AG09319 (cell line): Measurements from ENCODE around the gene KLC3.

ENCODE experiments used
- DNase-seq: peaks from one replicate; pipeline ENCODE4 v3.0.0-alpha.2; 2010; ENCODE audit warnings: low read depth; ENCODE audit errors: extremely low read depth
- TF ChIP-seq, protein P1 (sequence below): IDR thresholded peaks from 2 replicates; pipeline ENCODE4 v1.5.1; 2011; ENCODE audit warnings: low read depth, mild to moderate bottlenecking, inconsistent platforms, low read length, moderate library complexity

KLC3 gene

DNA sequence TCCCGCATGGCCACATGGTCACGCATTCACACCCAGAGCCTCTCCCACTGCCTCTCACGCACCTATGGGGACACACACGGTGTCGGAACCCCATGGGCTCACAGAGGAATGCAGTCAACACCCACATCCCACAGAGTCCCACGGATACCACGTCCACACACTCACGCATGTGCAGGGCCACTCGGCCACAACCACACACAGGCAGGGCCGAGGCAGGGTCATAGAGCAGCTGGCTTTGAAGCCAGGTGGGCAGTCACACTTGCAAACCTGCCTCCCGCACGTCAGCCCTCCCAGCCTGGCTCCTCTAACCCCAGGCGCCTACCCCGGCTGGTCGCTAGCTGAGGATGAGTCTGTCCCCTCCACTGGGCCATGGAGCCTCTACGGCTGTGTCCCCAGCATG, 21.7 kb downstream of the KLC3 start:
- TF ChIP-seq, protein P1, sequence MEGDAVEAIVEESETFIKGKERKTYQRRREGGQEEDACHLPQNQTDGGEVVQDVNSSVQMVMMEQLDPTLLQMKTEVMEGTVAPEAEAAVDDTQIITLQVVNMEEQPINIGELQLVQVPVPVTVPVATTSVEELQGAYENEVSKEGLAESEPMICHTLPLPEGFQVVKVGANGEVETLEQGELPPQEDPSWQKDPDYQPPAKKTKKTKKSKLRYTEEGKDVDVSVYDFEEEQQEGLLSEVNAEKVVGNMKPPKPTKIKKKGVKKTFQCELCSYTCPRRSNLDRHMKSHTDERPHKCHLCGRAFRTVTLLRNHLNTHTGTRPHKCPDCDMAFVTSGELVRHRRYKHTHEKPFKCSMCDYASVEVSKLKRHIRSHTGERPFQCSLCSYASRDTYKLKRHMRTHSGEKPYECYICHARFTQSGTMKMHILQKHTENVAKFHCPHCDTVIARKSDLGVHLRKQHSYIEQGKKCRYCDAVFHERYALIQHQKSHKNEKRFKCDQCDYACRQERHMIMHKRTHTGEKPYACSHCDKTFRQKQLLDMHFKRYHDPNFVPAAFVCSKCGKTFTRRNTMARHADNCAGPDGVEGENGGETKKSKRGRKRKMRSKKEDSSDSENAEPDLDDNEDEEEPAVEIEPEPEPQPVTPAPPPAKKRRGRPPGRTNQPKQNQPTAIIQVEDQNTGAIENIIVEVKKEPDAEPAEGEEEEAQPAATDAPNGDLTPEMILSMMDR: no peak
- no peak for DNase-seq

DNA sequence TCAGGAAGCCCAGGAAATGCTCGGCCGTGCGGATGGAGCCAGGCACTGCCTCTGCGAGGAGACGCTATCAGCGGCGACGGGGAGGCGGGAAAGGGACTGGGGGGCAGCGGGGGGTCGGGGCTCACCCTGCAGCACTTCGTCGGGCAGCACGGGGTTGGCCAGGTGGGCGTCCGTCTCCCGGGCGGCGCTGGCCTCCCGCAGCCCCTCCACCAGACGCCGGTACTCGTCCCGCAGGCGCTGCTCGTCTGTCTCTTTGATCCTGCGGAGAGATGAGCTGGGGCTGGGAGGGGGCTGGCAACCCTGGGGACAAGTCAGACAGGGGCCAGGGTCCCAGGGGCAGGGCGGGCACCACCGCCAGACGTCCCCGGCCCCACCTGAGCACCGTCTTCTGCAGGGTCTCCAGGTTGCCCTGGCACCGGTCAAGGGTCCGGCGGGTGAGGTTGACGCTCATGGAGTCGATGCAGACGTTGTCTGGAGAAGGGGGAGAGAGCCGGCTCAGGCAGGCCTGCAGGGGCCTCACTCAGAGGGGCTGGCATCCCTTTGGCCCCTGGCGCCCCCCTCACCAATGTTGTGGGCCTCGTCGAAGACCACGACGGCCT, 23.4 kb downstream of the KLC3 start:
- TF ChIP-seq, protein P1: no peak
- DNase-seq: no peak

DNA sequence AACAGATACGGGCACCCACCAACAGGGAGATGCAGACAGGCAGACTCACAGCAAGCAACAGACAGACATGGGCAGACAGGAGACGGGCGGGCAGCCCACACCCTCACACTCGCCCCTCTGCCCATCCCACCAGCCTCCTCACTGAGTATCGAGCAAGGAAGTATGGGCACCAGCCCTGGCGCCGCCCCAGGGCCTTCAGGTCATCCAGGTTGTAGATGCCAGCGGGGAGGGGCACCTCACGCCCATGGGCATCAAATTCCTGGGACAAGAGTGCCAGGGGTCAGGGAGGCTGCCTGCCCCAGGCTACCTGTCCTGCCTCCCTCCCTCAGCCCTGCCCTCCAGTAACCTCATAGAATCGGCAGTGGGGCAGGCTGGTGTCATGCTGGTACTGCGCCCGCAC, 24.1 kb downstream of the KLC3 start:
- TF ChIP-seq, protein P1: no peak
- no peak for DNase-seq

DNA sequence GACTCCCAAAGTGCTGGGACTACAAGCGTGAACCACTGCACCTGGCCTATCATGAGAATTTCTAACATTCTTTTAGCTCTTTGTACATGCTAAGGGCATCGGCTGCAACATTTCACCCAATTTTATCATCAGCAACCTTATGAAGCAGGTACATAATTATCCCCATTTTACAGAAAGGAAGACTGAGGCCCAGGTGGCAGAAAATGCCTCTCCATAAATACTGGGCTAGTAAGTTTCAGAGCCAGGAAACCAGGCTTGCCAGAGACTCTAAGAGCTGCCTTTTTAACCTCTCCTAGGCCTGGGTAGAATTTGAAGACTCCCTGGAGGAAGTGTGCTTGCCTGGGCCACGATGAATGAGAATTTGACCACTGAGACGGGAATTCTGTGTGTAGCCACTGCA, 27.6 kb downstream of the KLC3 start:
- DNase-seq: no peak
- TF ChIP-seq, protein P1: no peak

DNA sequence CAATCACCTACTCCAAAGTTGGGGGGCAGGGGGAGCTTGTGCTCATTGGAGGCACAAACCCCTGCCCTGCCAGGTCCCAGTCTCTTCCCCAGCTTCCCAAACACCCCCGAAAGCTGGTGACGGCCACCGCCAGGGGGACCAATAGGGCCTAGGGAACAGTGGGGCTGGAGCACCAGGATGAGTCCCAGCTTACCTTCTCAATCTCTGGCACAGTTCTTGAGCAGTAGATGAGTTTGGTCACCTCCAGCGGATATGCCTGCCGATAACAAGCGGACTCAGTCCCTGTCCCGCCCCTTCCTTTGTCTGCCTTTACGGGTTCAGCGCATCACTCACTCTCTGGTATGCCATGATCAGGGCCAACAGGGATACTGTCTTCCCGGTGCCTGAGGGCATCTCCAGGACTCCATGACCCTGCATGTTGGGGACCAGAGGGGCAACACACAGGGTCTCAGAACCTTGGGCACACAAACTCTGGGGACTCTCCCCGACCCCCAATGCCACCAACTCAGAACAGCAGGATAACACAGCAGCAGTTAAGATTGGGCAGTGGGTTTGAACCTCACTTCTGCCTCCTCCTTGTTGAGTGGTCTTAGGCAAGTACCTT, 28.3 kb downstream of the KLC3 start:
- DNase-seq: no peak
- TF ChIP-seq, protein P1: no peak

DNA sequence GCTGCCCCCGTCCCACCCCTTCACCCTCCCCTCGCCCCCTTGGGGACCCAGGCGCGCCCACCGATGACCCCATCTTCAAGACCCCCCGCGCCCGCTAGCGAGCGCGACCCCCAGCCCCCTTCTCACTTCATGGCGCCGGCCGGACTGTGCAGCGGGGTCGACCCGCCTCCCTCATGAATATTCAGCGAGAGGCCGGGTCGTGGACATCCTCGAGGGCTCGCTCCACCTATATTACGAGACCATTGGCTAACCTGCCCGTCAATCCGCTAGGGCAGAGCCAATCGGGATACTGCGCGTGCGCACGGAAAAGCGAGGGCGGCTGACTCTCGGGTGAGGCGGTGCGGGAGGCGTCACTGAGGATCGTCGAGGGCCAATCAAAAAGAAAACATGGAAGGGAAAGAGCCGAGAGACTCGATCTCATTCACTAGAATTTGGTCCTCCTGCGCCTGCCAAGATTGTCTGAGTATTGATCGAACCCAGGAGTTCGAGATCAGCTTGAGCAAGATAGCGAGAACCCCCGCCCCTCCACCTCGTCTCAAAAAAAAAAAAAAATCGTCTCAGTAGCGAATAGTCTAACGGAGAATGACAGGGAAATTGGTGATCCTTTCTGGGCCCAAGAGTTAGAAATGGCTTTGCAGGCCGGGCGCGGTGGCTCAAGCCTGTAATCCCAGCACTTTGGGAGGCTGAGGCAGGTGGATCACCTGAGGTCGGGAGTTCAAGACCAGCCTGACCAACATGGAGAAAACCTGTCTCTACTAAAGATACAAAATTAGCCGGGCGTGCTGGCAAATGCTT, 30.1 kb downstream of the KLC3 start, which contains the start of gene ERCC2:
Gene ERCC2 (minus strand): TSS at position 164 of the 795 bp plus-strand sequence. CDS start 33 bp downstream, at position 131.
- DNase-seq: peak; percentile 99
- TF ChIP-seq, protein P1: no peak
